Left ventricle myocardium inferior (tissue), 1 donor: ENCODE measurements around the gene ADPRH. TPM values are rescaled to one million over a fixed set of nuclear protein-coding genes. Genes with fewer than 3 reads are reported as not detected.
A peak's percentile ranks its signal among the peaks of the same experiment; 100 is the strongest.
"Not testable (repeated sequence)": the region's sequence is repeated elsewhere in the genome, so short reads cannot be mapped to it uniquely, and the experiment has no call there.

Source experiments
- DNase-seq: peaks from one replicate; pipeline ENCODE4 v3.0.0-alpha.2; 2020
- H3K27ac ChIP-seq: fragments of 200-600 bp; replicated peaks from 2 replicates; pipeline ENCODE4 v1.8.0; 2021
- H3K27me3 ChIP-seq: fragments of 200-600 bp; 2 replicates; pipeline ENCODE4 v1.8.0; 2021; ENCODE audit warnings: low read depth
- H3K36me3 ChIP-seq: fragments of 200-600 bp; 2 replicates; pipeline ENCODE4 v1.8.0; 2021
- H3K4me1 ChIP-seq: fragments of 200-600 bp; 2 replicates; pipeline ENCODE4 v1.8.0; 2021
- H3K4me3 ChIP-seq: fragments of 200-600 bp; 2 replicates; pipeline ENCODE4 v1.8.0; 2021; ENCODE audit warnings: mild to moderate bottlenecking, moderate library complexity
- H3K9me3 ChIP-seq: fragments of 200-600 bp; replicated peaks from 2 replicates; pipeline ENCODE4 v1.8.0; 2021
- CTCF ChIP-seq: fragments of 200-600 bp; IDR thresholded peaks from 2 replicates; pipeline ENCODE4 v1.8.0; 2021; ENCODE audit warnings: antibody characterized with exemption, mild to moderate bottlenecking, borderline replicate concordance
- intact Hi-C: fragments of 100-400 bp; cut with micrococcal nuclease; formaldehyde crosslinking; loops from one replicate; pipeline ENCODE4 v1.11.0; 2022
- total RNA-seq: library from RNA; stranded (reverse); fragmentation: NEBNext Ultra II Directional; extraction: Animal tissue kit (Norgen Biotek cat#: 25700); gene quantifications from one replicate; pipeline ENCODE4 v1.2.1, GENCODE V29; 2021
- donor health status: DM: no; HTN: yes; CAD: no; lungs with severe emphysema.

The ADPRH gene
- total RNA-seq, 1 donor from 2014 or later: 9.8 TPM

GRCh38 chr3:119590706-119591105 lies 11.4 kb downstream of the ADPRH start:
- Histone ChIP-seq H3K27ac (no peak overlapping the region), H3K4me3 (no peak overlapping the region), H3K9me3 (no peaks in the 10 kb centered on the region), H3K4me1 (peaks cover 10% of the 10 kb centered on the region), H3K27me3 (no peaks in the 10 kb centered on the region), H3K36me3 (peaks cover 23% of the 10 kb centered on the region)
- TF ChIP-seq CTCF: no peak
- intact Hi-C loops: no loop called here
- DNase-seq: no peak

GRCh38 chr3:119592861-119593260 lies 13.6 kb downstream of the ADPRH start:
- Histone ChIP-seq H3K27me3 (no peaks in the 10 kb centered on the region), H3K36me3 (peaks cover 5% of the 10 kb centered on the region), H3K9me3 (no peaks in the 10 kb centered on the region), H3K27ac (no peak overlapping the region), H3K4me1 (peaks cover 31% of the 10 kb centered on the region), H3K4me3 (no peak overlapping the region)
- DNase-seq: no peak
- TF ChIP-seq CTCF: no peak
- intact Hi-C loops: no loop called here

GRCh38 chr3:119594066-119594465 lies 14.8 kb downstream of the ADPRH start:
- Histone ChIP-seq H3K27ac (no peak overlapping the region), H3K9me3 (no peaks in the 10 kb centered on the region), H3K4me3 (no peak overlapping the region), H3K36me3 (peaks cover 4% of the 10 kb centered on the region), H3K27me3 (no peaks in the 10 kb centered on the region), H3K4me1 (peaks cover 40% of the 10 kb centered on the region)
- no peak for TF ChIP-seq CTCF
- no peak for DNase-seq
- intact Hi-C loops: no loop called here

GRCh38 chr3:119594929-119595328 lies 15.6 kb downstream of the ADPRH start:
- H3K36me3 ChIP-seq, H3K4me3 ChIP-seq, H3K9me3 ChIP-seq, H3K27me3 ChIP-seq, intact Hi-C loops, DNase-seq: not testable (repeated sequence)
- peak overlapping the region; percentile 87 for H3K27ac ChIP-seq
- peaks cover 49% of the 10 kb centered on the region for H3K4me1 ChIP-seq

- peak overlapping the region; percentile 47 for H3K4me3 ChIP-seq
- H3K36me3 ChIP-seq: no peaks in the 10 kb centered on the region
- no peaks in the 10 kb centered on the region for H3K9me3 ChIP-seq
- peaks cover 57% of the 10 kb centered on the region for H3K4me1 ChIP-seq
- intact Hi-C loops: no loop called here
- TF ChIP-seq CTCF: no peak
- H3K27ac ChIP-seq: peak overlapping the region; percentile 87
- DNase-seq: no peak
- H3K27me3 ChIP-seq: no peaks in the 10 kb centered on the region
These were observed 16.5 kb downstream of the ADPRH start for GRCh38 chr3:119595639-119596334.

- no peak for TF ChIP-seq CTCF
- Histone ChIP-seq H3K36me3 (no peaks in the 10 kb centered on the region), H3K4me3 (peak overlapping the region; percentile 47), H3K9me3 (no peaks in the 10 kb centered on the region), H3K27me3 (no peaks in the 10 kb centered on the region), H3K4me1 (peaks cover 63% of the 10 kb centered on the region), H3K27ac (peak overlapping the region; percentile 87)
- DNase-seq: no peak
- intact Hi-C loops: no loop called here
These were observed 17.1 kb downstream of the ADPRH start for GRCh38 chr3:119596398-119596797.
